WTC11 (cell line): ENCODE results near the gene FOXP4. TPM values are rescaled to one million over a fixed set of nuclear protein-coding genes. Genes with fewer than 3 reads are reported as not detected.
A peak's percentile ranks its signal among the peaks of the same experiment; 100 is the strongest.

Experiments
- ATAC-seq: fragments of 200-7000 bp; cut with Tn5 transposase; 2 replicates; pipeline ENCODE4 v1.10.0; 2021; ENCODE audit warnings: mild to moderate bottlenecking, moderate library complexity
- CTCF ChIA-PET: fragments of 300-600 bp; sonication (Branson Sonifier 250); formaldehyde crosslinking; loops from one replicate; lab custom pipeline; 2021; ENCODE audit warnings: antibody characterized with exemption; lab: Charles Lee
- POLR2A ChIA-PET: fragments of 350-600 bp; sonication (Branson Sonifier 250); formaldehyde crosslinking; loops from one replicate; lab custom pipeline; 2021; ENCODE audit warnings: antibody characterized with exemption; lab: Charles Lee
- DNase-seq: peaks from one replicate; pipeline ENCODE4 v3.0.0; 2021; ENCODE audit warnings: low spot score
- H3K27ac Mint-ChIP-seq: 2 replicates; pipeline ENCODE4 v1.8.0; 2021; ENCODE audit warnings: mixed read lengths
- H3K27me3 Mint-ChIP-seq: 2 replicates; pipeline ENCODE4 v1.8.0; 2021; ENCODE audit warnings: low read depth, mild to moderate bottlenecking, moderate library complexity, mixed read lengths
- H3K36me3 Mint-ChIP-seq: 2 replicates; pipeline ENCODE4 v1.8.0; 2021; ENCODE audit warnings: mixed read lengths
- H3K4me1 Mint-ChIP-seq: 2 replicates; pipeline ENCODE4 v1.8.0; 2022; ENCODE audit warnings: mixed read lengths
- H3K4me3 Mint-ChIP-seq: 2 replicates; pipeline ENCODE4 v1.8.0; 2021; ENCODE audit warnings: mild to moderate bottlenecking, moderate library complexity, mixed read lengths
- H3K9me3 Mint-ChIP-seq: 2 replicates; pipeline ENCODE4 v1.8.0; 2021; ENCODE audit warnings: mixed read lengths
- AR ChIP-seq: fragments of 250-450 bp; sonication (Bioruptor Pico); IDR thresholded peaks from 2 replicates; pipeline ENCODE4 v1.9.0; 2021; ENCODE audit warnings: mild to moderate bottlenecking
- ATF2 ChIP-seq: sonication (generic); formaldehyde crosslinking; IDR thresholded peaks from 2 replicates; pipeline ENCODE4 v1.8.1; 2022; ENCODE audit warnings: low read depth, missing genetic modification reagents, borderline replicate concordance
- ATF3 ChIP-seq: sonication (generic); formaldehyde crosslinking; conservative IDR thresholded peaks from 2 replicates; pipeline ENCODE4 v1.8.1; 2022; ENCODE audit warnings: mild to moderate bottlenecking, missing genetic modification reagents
- FOXK1 ChIP-seq: sonication (generic); formaldehyde crosslinking; IDR thresholded peaks from 2 replicates; pipeline ENCODE4 v1.8.0; 2022; ENCODE audit warnings: mild to moderate bottlenecking, moderate library complexity, missing genetic modification reagents
- GABPB1 ChIP-seq: sonication (generic); formaldehyde crosslinking; IDR thresholded peaks from 2 replicates; pipeline ENCODE4 v1.8.1; 2023; ENCODE audit warnings: mild to moderate bottlenecking, missing genetic modification reagents
- GTF2I ChIP-seq: fragments of 250-450 bp; sonication (Bioruptor Pico); conservative IDR thresholded peaks from 2 replicates; pipeline ENCODE4 v1.4.0; 2021; ENCODE audit warnings: mild to moderate bottlenecking
- NR2C2 ChIP-seq: sonication (generic); formaldehyde crosslinking; IDR thresholded peaks from 2 replicates; pipeline ENCODE4 v1.8.0; 2022; ENCODE audit warnings: mild to moderate bottlenecking, missing genetic modification reagents
- OVOL2 ChIP-seq: fragments of 250-450 bp; sonication (Bioruptor Pico); IDR thresholded peaks from 2 replicates; pipeline ENCODE4 v1.9.0; 2021; ENCODE audit warnings: mild to moderate bottlenecking, borderline replicate concordance
- RELA ChIP-seq: sonication (generic); formaldehyde crosslinking; IDR thresholded peaks from 2 replicates; pipeline ENCODE4 v1.8.1; 2022; ENCODE audit warnings: missing genetic modification reagents, mild to moderate bottlenecking, borderline replicate concordance
- SP1 ChIP-seq: sonication (generic); formaldehyde crosslinking; conservative IDR thresholded peaks from 2 replicates; pipeline ENCODE4 v1.8.1; 2022; ENCODE audit warnings: missing genetic modification reagents
- ZBTB43 ChIP-seq: sonication (generic); formaldehyde crosslinking; IDR thresholded peaks from 2 replicates; pipeline ENCODE4 v1.8.1; 2023; ENCODE audit warnings: mild to moderate bottlenecking, missing genetic modification reagents
- ZNF512 ChIP-seq: sonication (generic); formaldehyde crosslinking; IDR thresholded peaks from 2 replicates; pipeline ENCODE4 v1.8.1; 2022; ENCODE audit warnings: missing genetic modification reagents, borderline replicate concordance
- total RNA-seq: library from RNA; stranded (reverse); gene quantifications from 3 replicates; pipeline ENCODE4 v1.2.3, GENCODE V29; 2021

Gene FOXP4
- total RNA-seq, 1 experiment from 2014 or later: 36.6 TPM

GRCh38 chr6:41518118-41518517 lies 28.1 kb upstream of the FOXP4 start:
- no peaks in the 10 kb centered on the region for H3K9me3 Mint-ChIP-seq
- H3K4me1 Mint-ChIP-seq: peaks cover 28% of the 10 kb centered on the region
- DNase-seq (peak; percentile 58), ATAC-seq (peak; percentile 96)
- H3K27ac Mint-ChIP-seq: no peak overlapping the region; the same call in 1 of the 2 replicates
- H3K27me3 Mint-ChIP-seq: peaks cover 33% of the 10 kb centered on the region
- no peaks in the 10 kb centered on the region for H3K36me3 Mint-ChIP-seq
- no peak for TF ChIP-seq ATF2
- no peak for TF ChIP-seq SP1 (CRISPR knock-in tag)
- TF ChIP-seq OVOL2 (CRISPR knock-in tag): no peak
- TF ChIP-seq GTF2I (CRISPR knock-in tag): no peak
- TF ChIP-seq FOXK1 (CRISPR knock-in tag): peak; percentile 94
- TF ChIP-seq NR2C2: no peak
- no peak for TF ChIP-seq ZNF512 (CRISPR knock-in tag)
- POLR2A ChIA-PET: interaction anchor here (0.6 to 0.8 kb wide), 2 partner anchors 30 to 101 kb away, joined by 3 to 4 read pairs; no protein-coding TSS in a partner anchor
- CTCF ChIA-PET: interaction anchor here (0.6 to 1.9 kb wide), 7 partner anchors 12 to 150 kb away, joined by 3 to 8 read pairs (median 3); no protein-coding TSS in a partner anchor
- no peak overlapping the region for H3K4me3 Mint-ChIP-seq

GRCh38 chr6:41519305-41519744 lies 26.9 kb upstream of the FOXP4 start:
- CTCF ChIA-PET: interaction anchor here (1.5 kb wide), 1 partner anchor 83 kb away, joined by 4 read pairs; no protein-coding TSS in a partner anchor
- no peak for DNase-seq
- Mint-ChIP-seq H3K4me3 (no peak overlapping the region), H3K27ac (no peak overlapping the region), H3K4me1 (peaks cover 33% of the 10 kb centered on the region), H3K27me3 (peaks cover 24% of the 10 kb centered on the region), H3K36me3 (no peaks in the 10 kb centered on the region), H3K9me3 (no peaks in the 10 kb centered on the region)
- POLR2A ChIA-PET: interaction anchor here (0.6 kb wide), 1 partner anchor 106 kb away, joined by 5 read pairs; no protein-coding TSS in a partner anchor
- ATAC-seq: no peak
- TF ChIP-seq ATF3 (CRISPR knock-in tag) (no peak), ZBTB43 (CRISPR knock-in tag) (no peak), GABPB1 (CRISPR knock-in tag) (peak; percentile 31), RELA (CRISPR knock-in tag) (no peak), AR (CRISPR knock-in tag) (no peak)
